Testis (tissue), 2 donors: ENCODE results near the gene PLXDC2.

Experiments
- CTCF ChIP-seq, 3 experiments: fragments of 450-650 bp in 2 of 3; fragments of 200-600 bp in 1 of 3; sonication (generic) in 1 of 3; IDR thresholded peaks; one replicate each; pipeline ENCODE4 v1.5.1; 2016 to 2019; ENCODE audit warnings: antibody characterized with exemption in 3 of 3, mild to moderate bottlenecking in 2 of 3, moderate library complexity in 1 of 3
- POLR2A ChIP-seq: fragments of 450-650 bp; IDR thresholded peaks from one replicate; pipeline ENCODE4 v1.6.1; 2017; ENCODE audit warnings: antibody characterized with exemption, mild to moderate bottlenecking, moderate library complexity

GRCh38 chr10:19840776-19841175 is 24.5 kb downstream of the PLXDC2 start:
- TF ChIP-seq CTCF (IDR thresholded peaks at IDR 0.05) (no peak), POLR2A (no peak)
